ENCODE results near the gene ASMTL. TPM values are rescaled to one million over a fixed set of nuclear protein-coding genes. Genes with fewer than 3 reads are reported as not detected.

ASMTL gene
- total and polyA plus RNA-seq, 2 of the 13 experiments (the other 11 are each of a cell fraction or from before 2014, with no cell fraction given), result 5.6 to 16.3 TPM

DNA sequence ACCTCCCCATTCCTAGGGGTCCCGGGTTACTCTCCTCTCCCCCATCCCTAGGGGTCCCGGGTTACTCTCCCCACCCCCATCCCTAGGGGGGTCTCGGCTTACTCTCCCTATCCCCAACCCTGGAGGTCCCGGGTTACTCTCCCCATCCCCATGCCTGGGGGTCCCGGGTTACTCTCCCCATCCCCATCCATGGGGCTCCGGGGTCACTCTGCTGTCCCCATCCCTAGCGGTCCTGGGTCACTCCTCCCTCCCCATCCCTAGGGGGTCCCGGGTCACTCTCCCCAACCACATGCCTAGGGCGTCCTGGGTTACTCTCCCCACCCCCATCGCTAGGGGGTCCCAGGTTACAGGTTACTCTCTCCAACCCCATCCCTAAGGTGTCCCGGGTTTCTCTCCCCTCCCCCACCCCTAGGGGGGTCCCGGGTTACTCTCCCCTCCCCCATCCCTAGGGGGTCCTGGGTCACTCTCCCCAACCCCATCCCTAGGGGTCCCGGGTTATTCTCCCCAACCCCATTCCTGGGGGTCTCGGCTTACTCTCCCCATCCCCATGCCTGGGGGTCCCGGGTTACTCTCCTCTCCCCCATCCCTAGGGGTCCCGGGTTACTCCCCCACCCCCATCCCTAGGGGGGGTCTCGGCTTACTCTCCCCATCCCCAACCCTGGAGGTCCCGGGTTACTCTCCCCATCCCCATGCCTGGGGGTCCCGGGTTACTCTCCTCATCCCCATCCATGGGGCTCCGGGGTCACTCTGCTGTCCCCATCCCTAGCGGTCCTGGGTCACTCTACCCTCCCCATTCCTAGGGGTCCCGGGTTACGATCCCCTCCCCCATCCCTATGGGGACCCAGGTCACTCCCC lies 821 bp downstream of the ASMTL start:
- Histone ChIP-seq H3K9ac (ENCODE audit: insufficient read depth, low read depth, low read length) (peak overlapping the region; percentile 91), H3K9me3 (ENCODE audit: low read length) (no peaks in the 10 kb centered on the region), H3K36me3 (replicated peaks in 1 of 2; ENCODE audit: control insufficient read depth in 1 of 2, insufficient read depth in 2 of 2, low read length in 2 of 2) (no peaks in the 10 kb centered on the region; a peak in 1 of 5 replicates), H3K4me1 (ENCODE audit: insufficient read depth, low read length) (peaks cover 12% of the 10 kb centered on the region), H3K4me2 (ENCODE audit: low read depth, low read length) (peak overlapping the region; percentile 68), H4K20me1 (ENCODE audit: insufficient read depth, low read length) (no peaks in the 10 kb centered on the region), H2AFZ (ENCODE audit: low read length) (no peak overlapping the region), H3K4me3 (replicated peaks in 1 of 3; ENCODE audit: insufficient read depth in 1 of 3, low read depth in 2 of 3, low read length in 3 of 3) (peak overlapping the region; percentile 87 to 99 (median 94)), H3K27ac (ENCODE audit: extremely low read length, insufficient read depth, low read length) (peak overlapping the region; percentile 71), H3K27me3 (ENCODE audit: control insufficient read depth in 1 of 2, insufficient read depth in 2 of 2, low read length in 2 of 2) (peaks cover under 1 to 9% of the 10 kb centered on the region in 2 experiments; a peak in 3 of 5 replicates), H3K79me2 (ENCODE audit: insufficient read depth, low read length) (peaks cover 14% of the 10 kb centered on the region)
- FAIRE-seq, result no peak
- DNase-seq (ENCODE audit: low spot score), result no peak
- BruUV-seq (replicated peaks), result no TSS peak
- ATAC-seq, result peak; percentile 1; the same call in 1 of the 3 replicates
- in situ Hi-C loops (cut with HindIII; ENCODE audit: extremely low pct_ligation_motif_present, low pct_unique_long_range_greater_than_20kb), result loop anchor here (25.0 kb wide), 1 partner anchor 1160 kb away; no protein-coding TSS in a partner anchor
- intact Hi-C loops (cut with micrococcal nuclease; ENCODE audit: unreplicated experiment), result loop anchor here (5.0 kb wide), 1 partner anchor 60 kb away; the partner anchor contains the start of gene SLC25A6
- 19% methylated on average over 23 of the region's 23 CpGs for WGBS (ENCODE audit: low lambda C conversion rate)
- POLR2A ChIA-PET, result no interaction called here
- TF ChIP-seq, protein P1, sequence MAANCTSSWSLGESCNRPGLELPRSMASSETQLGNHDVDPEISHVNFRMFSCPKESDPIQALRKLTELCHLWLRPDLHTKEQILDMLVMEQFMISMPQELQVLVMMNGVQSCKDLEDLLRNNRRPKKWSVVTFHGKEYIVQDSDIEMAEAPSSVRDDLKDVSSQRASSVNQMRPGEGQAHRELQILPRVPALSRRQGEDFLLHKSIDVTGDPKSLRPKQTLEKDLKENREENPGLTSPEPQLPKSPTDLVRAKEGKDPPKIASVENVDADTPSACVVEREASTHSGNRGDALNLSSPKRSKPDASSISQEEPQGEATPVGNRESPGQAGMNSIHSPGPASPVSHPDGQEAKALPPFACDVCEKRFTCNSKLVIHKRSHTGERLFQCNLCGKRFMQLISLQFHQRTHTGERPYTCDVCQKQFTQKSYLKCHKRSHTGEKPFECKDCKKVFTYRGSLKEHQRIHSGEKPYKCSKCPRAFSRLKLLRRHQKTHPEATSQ (CRISPR knock-in tag; IDR thresholded peaks at IDR 0.05; ENCODE audit: borderline replicate concordance), result no peak
- no peak for TF ChIP-seq NONO (IDR thresholded peaks at IDR 0.05)
- TF ChIP-seq NONO (CRISPR knock-in tag; conservative IDR thresholded peaks at IDR 0.05), result 0 out of 2 replicates have a peak, but pooled peaks have one; percentile 32
- CTCF ChIA-PET (ENCODE audit: low intra/inter-chr PET ratio, low total read pairs), result no interaction called here

DNA sequence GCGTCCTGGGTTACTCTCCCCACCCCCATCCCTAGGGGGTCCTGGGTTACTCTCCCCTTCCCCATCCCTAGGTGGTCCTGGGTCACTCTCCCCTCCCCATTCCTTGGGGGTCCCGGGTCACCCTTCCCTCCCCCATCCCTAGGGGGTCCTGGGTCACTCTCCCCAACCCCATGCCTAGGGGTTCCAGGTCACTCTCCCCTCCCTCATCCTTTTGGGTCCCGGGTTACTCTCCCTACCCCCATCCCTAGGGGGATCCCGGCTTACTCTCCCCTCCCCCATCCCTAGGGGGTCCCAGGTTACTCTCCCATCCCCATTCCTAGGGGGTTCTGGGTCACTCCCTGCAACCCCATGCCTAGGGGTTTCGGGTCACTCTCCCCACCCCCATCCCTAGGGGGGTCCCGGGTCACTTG lies 1.5 kb downstream of the ASMTL start:
- intact Hi-C loops (cut with micrococcal nuclease; ENCODE audit: unreplicated experiment), result loop anchor here (5.0 kb wide), 1 partner anchor 59 kb away; the partner anchor contains the start of gene SLC25A6
- peak overlapping the region in 2 of 3 experiments; percentile 87 to 99; a peak in 2 of 6 replicates for H3K4me3 ChIP-seq (replicated peaks in 1 of 3; ENCODE audit: insufficient read depth in 1 of 3, low read depth in 2 of 3, low read length in 3 of 3)
- DNase-seq (ENCODE audit: low spot score), result no peak
- H3K4me2 ChIP-seq (ENCODE audit: low read depth, low read length), result peak overlapping the region; percentile 68
- no peak overlapping the region for H3K27ac ChIP-seq (ENCODE audit: extremely low read length, insufficient read depth, low read length)
- peaks cover 12% of the 10 kb centered on the region for H3K4me1 ChIP-seq (ENCODE audit: insufficient read depth, low read length)
- H3K9me3 ChIP-seq (ENCODE audit: low read length), result no peaks in the 10 kb centered on the region
- no peak overlapping the region for H2AFZ ChIP-seq (ENCODE audit: low read length)
- no peaks in the 10 kb centered on the region; a peak in 1 of 5 replicates for H3K36me3 ChIP-seq (replicated peaks in 1 of 2; ENCODE audit: control insufficient read depth in 1 of 2, insufficient read depth in 2 of 2, low read length in 2 of 2)
- no peak for TF ChIP-seq RFX3 (CRISPR knock-in tag; IDR thresholded peaks at IDR 0.05)
- TF ChIP-seq SUZ12 (IDR thresholded peaks at IDR 0.05; ENCODE audit: low read depth, low read length), result no peak
- no peak for TF ChIP-seq ZNF292 (CRISPR knock-in tag; IDR thresholded peaks at IDR 0.05; ENCODE audit: borderline replicate concordance, low read depth)
- TF ChIP-seq ZNF720 (CRISPR knock-in tag; IDR thresholded peaks at IDR 0.05), result no peak
- no peak for TF ChIP-seq GATAD2A (CRISPR knock-in tag; IDR thresholded peaks at IDR 0.05)
- no peak for TF ChIP-seq SAP130 (CRISPR knock-in tag; IDR thresholded peaks at IDR 0.05; ENCODE audit: low read depth)
- TF ChIP-seq, protein P2, sequence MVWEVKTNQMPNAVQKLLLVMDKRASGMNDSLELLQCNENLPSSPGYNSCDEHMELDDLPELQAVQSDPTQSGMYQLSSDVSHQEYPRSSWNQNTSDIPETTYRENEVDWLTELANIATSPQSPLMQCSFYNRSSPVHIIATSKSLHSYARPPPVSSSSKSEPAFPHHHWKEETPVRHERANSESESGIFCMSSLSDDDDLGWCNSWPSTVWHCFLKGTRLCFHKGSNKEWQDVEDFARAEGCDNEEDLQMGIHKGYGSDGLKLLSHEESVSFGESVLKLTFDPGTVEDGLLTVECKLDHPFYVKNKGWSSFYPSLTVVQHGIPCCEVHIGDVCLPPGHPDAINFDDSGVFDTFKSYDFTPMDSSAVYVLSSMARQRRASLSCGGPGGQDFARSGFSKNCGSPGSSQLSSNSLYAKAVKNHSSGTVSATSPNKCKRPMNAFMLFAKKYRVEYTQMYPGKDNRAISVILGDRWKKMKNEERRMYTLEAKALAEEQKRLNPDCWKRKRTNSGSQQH (CRISPR knock-in tag; IDR thresholded peaks at IDR 0.05; ENCODE audit: low read depth), result no peak
- H3K27me3 ChIP-seq (ENCODE audit: control insufficient read depth in 1 of 2, insufficient read depth in 2 of 2, low read length in 2 of 2), result peaks cover 0 to 9% of the 10 kb centered on the region in 2 experiments; a peak in 2 of 5 replicates
- H4K20me1 ChIP-seq (ENCODE audit: insufficient read depth, low read length), result no peaks in the 10 kb centered on the region
- H3K9ac ChIP-seq (ENCODE audit: insufficient read depth, low read depth, low read length), result peak overlapping the region; percentile 91; the same call in 1 of the 2 replicates
- FAIRE-seq, result no peak
- no peak for ATAC-seq
- no TSS peak for BruUV-seq (replicated peaks)
- ChIA-PET POLR2A (no interaction called here), CTCF (ENCODE audit: low intra/inter-chr PET ratio, low total read pairs) (no interaction called here)
- 60% methylated on average over 6 of the region's 6 CpGs for WGBS (ENCODE audit: low lambda C conversion rate)
- in situ Hi-C loops (cut with HindIII; ENCODE audit: extremely low pct_ligation_motif_present, low pct_unique_long_range_greater_than_20kb), result loop anchor here (25.0 kb wide), 1 partner anchor 1161 kb away; no protein-coding TSS in a partner anchor
- peaks cover 14% of the 10 kb centered on the region for H3K79me2 ChIP-seq (ENCODE audit: insufficient read depth, low read length)
